Mucosa of descending colon (tissue), 3 donors: ENCODE results near the gene GLI3. TPM values are rescaled to one million over a fixed set of nuclear protein-coding genes. Genes with fewer than 3 reads are reported as not detected.

Experiments
- ATAC-seq: fragments of 200-7000 bp; cut with Tn5 transposase; one replicate; pipeline ENCODE4 v1.9.1; 2020; ENCODE audit warnings: mild to moderate bottlenecking, moderate library complexity
- DNase-seq, 3 donors: peaks; one replicate each; pipeline ENCODE4 v3.0.0-alpha.2; 2020
- H3K36me3 ChIP-seq: fragments of 200-600 bp; one replicate; pipeline ENCODE4 v1.8.0; 2021; ENCODE audit warnings: low read depth, mild to moderate bottlenecking
- H3K4me1 ChIP-seq: fragments of 200-600 bp; one replicate; pipeline ENCODE4 v1.8.0; 2021; ENCODE audit warnings: low read depth, mild to moderate bottlenecking
- H3K4me3 ChIP-seq: fragments of 200-600 bp; one replicate; pipeline ENCODE4 v1.8.0; 2021; ENCODE audit warnings: mild to moderate bottlenecking
- H3K9me3 ChIP-seq: fragments of 200-600 bp; one replicate; pipeline ENCODE4 v1.8.0; 2021; ENCODE audit warnings: mild to moderate bottlenecking
- intact Hi-C, 2 donors: fragments of 100-400 bp; cut with DNase I in 1 of 2; cut with micrococcal nuclease in 1 of 2; formaldehyde crosslinking; loops; one replicate each; pipeline versions ENCODE4 v1.11.0 to v1.11.1; 2022; cut with DNase I, micrococcal nuclease
- total RNA-seq, 3 donors: library from RNA; stranded (reverse); fragmentation: NEBNext Ultra II Directional in 2 of 3; extraction: Animal tissue kit (Norgen Biotek cat#: 25700) in 2 of 3; gene quantifications; one replicate each; pipeline versions ENCODE4 v1.2.1 to v1.2.4, GENCODE V29; 2021 to 2023
- TF ChIP-seq, protein P1 (sequence below): fragments of 200-600 bp; IDR thresholded peaks from one replicate; pipeline ENCODE4 v1.8.0; 2022; ENCODE audit warnings: antibody characterized with exemption, mild to moderate bottlenecking
- donor health status: DM: no; HTN: no; CAD: no; lungs with moderate emphysema.
- donor health status: DM: no; HTN: no; CAD: no.
- donor health status: DM: no; HTN: yes; CAD: no.

GLI3 gene
- total RNA-seq, 3 donors from 2014 or later: 3.0 to 56.3 (median 8.8) TPM

DNA sequence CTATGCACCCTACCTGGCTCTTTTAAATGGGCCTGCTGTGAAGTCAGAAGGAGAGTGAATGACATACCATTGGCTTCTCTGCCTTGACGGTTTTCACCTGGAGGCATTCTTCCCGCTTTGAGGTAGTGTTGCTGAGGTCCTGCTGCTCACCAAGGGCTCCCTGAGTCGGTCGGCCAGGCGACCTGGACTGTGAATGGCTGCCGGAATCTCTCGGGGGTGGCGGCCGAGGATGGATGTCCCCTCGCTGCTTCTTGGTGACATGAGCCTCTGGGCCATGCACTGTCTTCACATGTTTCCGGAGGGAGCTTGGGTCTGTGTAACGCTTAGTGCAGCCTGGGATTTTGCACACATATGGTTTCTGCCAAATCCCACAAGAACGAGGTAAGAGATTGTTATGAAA lies 264.7 kb downstream of the GLI3 start:
- Histone ChIP-seq H3K9me3 (no peaks in the 10 kb centered on the region), H3K4me1 (no peaks in the 10 kb centered on the region), H3K36me3 (no peaks in the 10 kb centered on the region), H3K4me3 (no peak overlapping the region)
- ATAC-seq (no peak), DNase-seq (no peak)
- intact Hi-C loops: no loop called here
- TF ChIP-seq, protein P1, sequence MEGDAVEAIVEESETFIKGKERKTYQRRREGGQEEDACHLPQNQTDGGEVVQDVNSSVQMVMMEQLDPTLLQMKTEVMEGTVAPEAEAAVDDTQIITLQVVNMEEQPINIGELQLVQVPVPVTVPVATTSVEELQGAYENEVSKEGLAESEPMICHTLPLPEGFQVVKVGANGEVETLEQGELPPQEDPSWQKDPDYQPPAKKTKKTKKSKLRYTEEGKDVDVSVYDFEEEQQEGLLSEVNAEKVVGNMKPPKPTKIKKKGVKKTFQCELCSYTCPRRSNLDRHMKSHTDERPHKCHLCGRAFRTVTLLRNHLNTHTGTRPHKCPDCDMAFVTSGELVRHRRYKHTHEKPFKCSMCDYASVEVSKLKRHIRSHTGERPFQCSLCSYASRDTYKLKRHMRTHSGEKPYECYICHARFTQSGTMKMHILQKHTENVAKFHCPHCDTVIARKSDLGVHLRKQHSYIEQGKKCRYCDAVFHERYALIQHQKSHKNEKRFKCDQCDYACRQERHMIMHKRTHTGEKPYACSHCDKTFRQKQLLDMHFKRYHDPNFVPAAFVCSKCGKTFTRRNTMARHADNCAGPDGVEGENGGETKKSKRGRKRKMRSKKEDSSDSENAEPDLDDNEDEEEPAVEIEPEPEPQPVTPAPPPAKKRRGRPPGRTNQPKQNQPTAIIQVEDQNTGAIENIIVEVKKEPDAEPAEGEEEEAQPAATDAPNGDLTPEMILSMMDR: no peak

DNA sequence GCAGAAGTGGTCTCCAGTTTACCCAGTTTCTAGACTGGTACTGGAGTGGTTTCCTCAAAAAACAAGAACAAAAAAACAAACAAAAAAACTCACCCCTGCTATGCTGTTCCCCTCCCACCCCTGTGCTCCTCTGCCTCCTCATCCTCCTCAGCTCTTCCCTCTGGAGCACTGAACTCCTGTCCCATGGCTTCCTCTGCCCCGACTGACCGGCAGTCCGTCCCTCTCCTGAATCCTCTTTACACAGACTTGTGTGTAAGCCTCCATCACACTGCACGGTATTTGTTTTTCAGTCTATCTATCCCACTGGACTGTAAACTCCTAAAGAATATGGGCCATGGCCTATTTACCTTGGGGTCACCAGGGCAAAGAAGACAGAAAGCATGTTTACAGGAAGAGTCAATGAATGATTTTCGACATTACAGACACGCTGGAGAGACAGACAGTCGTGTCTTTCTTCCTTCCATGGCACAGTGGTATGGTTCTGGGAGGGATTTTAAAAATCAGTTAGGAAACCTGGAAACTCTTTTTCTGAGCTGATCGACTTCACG lies 265.3 kb downstream of the GLI3 start:
- Histone ChIP-seq H3K4me1 (no peaks in the 10 kb centered on the region), H3K9me3 (no peaks in the 10 kb centered on the region), H3K36me3 (no peaks in the 10 kb centered on the region), H3K4me3 (no peak overlapping the region)
- ATAC-seq: no peak
- intact Hi-C loops: no loop called here
- no peak for DNase-seq
- TF ChIP-seq, protein P1: no peak

- H3K36me3 ChIP-seq: no peaks in the 10 kb centered on the region
- intact Hi-C loops: no loop called here
- no peak for ATAC-seq
- H3K4me1 ChIP-seq: no peaks in the 10 kb centered on the region
- no peaks in the 10 kb centered on the region for H3K9me3 ChIP-seq
- DNase-seq: no peak
- TF ChIP-seq, protein P1: no peak
- no peak overlapping the region for H3K4me3 ChIP-seq
Observed at GRCh38 chr7:41970941-41971340, 266.1 kb downstream of the GLI3 start.

DNA sequence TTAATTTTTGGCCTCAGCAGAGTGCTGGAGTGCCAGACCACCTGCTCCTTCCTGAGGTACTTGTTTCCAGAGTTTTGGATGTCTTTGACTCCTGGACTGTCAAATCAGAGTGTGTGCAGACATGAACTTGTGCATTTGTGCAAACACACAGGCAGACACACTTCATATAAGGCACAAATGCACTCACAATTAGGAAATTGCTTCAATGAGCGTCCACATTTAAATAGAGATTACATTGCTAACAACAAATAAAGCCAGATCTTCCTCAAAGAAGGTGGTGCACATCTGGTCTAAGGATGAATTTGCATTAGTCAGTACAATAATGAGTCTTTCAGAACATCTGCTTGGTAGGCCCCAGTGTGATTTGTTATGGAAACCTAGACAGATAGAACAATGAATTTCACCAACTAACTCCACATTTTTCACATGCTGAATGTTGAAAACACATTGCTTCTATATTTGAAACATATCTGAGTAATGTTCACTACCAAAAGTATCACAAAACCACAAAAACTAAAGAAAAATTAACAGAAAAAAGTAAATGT lies 267.4 kb downstream of the GLI3 start:
- H3K4me3 ChIP-seq: no peak overlapping the region
- DNase-seq (no peak), ATAC-seq (no peak)
- TF ChIP-seq, protein P1: no peak
- H3K4me1 ChIP-seq: no peaks in the 10 kb centered on the region
- no peaks in the 10 kb centered on the region for H3K36me3 ChIP-seq
- no peaks in the 10 kb centered on the region for H3K9me3 ChIP-seq
- intact Hi-C loops: no loop called here

DNA sequence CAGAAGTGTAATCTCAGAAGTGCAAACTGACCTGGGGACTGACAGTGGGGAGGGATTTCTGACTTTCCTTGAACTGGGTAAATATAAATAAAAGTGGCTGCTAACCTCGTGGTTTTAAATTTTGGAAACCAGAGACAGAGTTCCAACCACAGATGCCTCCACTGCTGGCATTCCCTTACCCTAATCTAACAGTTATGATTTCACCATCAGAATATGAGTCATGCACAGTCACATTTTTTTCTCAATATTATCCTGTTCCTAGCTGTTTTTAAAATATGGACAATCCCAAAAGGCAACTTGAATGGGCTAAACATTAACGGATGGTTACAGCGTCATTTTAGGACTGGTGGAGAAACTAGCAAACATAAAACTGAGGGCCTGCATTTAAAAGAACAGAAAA lies 269.9 kb downstream of the GLI3 start:
- DNase-seq (no peak), ATAC-seq (no peak)
- Histone ChIP-seq H3K9me3 (no peaks in the 10 kb centered on the region), H3K4me3 (no peak overlapping the region), H3K4me1 (no peaks in the 10 kb centered on the region), H3K36me3 (no peaks in the 10 kb centered on the region)
- TF ChIP-seq, protein P1: no peak
- intact Hi-C loops: no loop called here
